ES-I3 (cell line): ENCODE measurements around the gene CTNND2.
"Not testable (repeated sequence)": the region's sequence is repeated elsewhere in the genome, so short reads cannot be mapped to it uniquely, and the experiment has no call there.

Experiments used
- H3K36me3 ChIP-seq: 2 replicates; pipeline ENCODE4 v1.6.1; 2013; ENCODE audit warnings: mild to moderate bottlenecking, low read length, control low read depth, moderate library complexity; ENCODE audit not compliant: insufficient read depth
- H3K4me1 ChIP-seq: 2 replicates; pipeline ENCODE4 v1.6.1; 2013; ENCODE audit warnings: mild to moderate bottlenecking, control low read depth, low read length; ENCODE audit not compliant: insufficient read depth
- H3K9ac ChIP-seq: 2 replicates; pipeline ENCODE4 v1.6.1; 2013; ENCODE audit warnings: low read depth, mild to moderate bottlenecking, low read length, moderate library complexity
- H3K9me3 ChIP-seq: 2 replicates; pipeline ENCODE4 v1.6.1; 2013; ENCODE audit warnings: mild to moderate bottlenecking, low read length, moderate library complexity; ENCODE audit not compliant: control insufficient read depth, insufficient read depth

Gene CTNND2

DNA sequence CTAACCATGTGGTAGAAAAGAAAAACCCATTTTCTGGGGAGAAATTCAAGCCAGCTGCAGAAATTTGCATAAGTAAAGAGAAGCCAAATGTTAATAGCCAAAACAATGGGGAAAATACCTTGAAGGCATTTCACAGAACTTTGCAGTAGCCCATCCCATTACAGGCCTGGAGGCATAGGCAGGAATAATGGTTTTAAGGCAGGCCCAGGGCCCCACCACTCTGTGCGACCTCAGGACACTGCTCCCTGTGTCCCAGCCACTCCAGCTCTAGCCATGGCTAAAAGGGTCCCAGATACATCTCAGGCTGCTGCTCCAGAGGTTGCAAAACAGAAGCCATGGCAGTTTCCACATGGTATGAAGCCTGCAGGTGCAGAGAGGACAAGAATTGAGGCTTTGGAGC is 253.3 kb downstream of the CTNND2 start:
- Histone ChIP-seq H3K36me3 (no peaks in the 10 kb centered on the region), H3K9me3 (no peaks in the 10 kb centered on the region), H3K9ac (no peak overlapping the region), H3K4me1 (peaks cover 9% of the 10 kb centered on the region)

DNA sequence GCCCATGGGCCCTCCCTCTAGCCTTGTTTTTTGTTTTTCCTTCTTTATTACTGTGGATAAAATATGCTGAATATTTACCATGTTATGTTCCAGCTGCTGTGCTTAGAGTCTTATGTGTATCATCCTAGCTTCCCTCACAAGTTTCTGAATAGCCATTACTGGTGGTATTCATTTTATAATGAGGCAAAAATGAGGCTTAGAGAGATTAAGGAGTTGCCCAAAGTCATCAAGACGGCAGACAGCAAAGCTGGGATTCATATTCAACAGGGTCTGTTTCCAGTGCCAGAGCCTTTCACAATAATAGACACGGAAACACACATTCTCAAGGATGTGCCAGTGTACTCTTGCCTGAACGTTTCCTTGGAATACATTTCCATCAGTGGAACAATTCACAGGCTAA is 258.1 kb downstream of the CTNND2 start:
- Histone ChIP-seq H3K9me3 (no peaks in the 10 kb centered on the region), H3K4me1 (peaks cover 6% of the 10 kb centered on the region), H3K36me3 (no peaks in the 10 kb centered on the region), H3K9ac (no peak overlapping the region)

DNA sequence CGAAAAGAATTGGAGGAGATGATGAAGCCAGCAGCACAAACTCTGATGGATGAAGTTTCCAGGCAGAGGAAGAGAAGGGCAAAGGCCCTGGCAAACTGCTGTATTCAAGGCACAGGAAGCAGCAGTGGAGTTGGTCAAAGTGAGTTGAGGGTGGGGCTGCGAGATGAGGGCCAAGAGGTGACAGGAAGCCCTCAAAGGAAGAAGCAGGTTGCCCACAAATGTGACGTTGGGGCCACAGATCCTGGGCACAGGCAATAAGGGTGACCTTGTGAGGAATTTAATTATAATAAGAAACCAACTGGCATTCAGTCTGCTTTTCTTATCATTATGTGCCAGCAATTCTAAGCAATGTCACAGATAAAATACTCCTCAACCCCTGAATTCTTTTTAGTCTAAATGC is 261.8 kb downstream of the CTNND2 start:
- Histone ChIP-seq H3K9ac (no peak overlapping the region), H3K36me3 (no peaks in the 10 kb centered on the region), H3K4me1 (no peaks in the 10 kb centered on the region), H3K9me3 (no peaks in the 10 kb centered on the region)

DNA sequence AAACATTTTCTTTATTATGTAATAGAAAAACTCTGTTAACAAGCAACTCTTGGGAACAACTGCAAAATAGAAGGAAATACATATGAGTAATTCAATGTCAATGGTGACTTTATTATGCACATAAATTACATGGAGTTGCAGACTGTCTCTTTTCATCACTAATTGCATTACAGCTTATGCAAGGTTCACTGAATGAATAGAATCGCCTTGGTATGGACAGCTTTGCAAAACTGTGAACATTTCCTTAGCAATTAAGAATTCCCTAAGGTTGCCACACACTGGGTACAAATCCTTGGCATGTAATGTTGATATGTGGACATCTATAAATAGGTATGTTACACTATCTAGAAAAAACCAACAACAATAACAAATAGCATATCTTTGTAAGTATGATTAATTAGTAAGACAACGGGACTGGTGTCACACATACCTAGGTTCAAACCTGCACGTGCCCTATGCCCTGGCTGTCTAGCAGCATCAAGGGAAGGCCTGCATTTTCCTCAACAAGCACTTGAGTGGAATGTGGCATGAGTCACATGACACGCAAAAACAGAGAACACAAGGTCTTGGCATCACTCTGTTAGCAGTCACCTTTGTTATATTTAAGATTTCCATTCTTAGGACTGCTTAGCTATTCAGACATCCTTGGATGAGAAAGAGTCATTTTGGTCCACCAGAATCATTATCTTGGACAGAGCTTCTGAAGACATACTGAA is 263.9 kb downstream of the CTNND2 start:
- H3K9me3 ChIP-seq = no peaks in the 10 kb centered on the region
- H3K36me3 ChIP-seq = no peaks in the 10 kb centered on the region
- H3K4me1 ChIP-seq = no peaks in the 10 kb centered on the region
- no peak overlapping the region for H3K9ac ChIP-seq

DNA sequence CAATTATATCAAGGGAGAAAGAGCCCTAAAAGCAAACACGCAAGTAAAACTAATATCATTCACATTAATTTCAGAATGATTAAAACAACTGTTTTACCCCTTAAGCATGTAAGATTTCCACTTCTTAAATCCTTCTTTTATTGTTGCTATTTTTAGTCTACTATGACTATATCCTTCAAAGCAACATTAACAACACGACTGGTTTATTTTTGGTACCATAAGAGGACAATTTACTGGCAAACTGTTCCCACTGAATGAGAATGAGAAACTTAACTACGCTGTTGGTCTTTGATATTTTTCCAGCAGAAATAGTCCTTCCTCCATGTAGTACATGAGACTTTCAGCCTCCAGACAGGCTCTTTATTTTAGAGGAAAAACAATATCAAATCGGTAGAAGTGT is 281.5 kb downstream of the CTNND2 start:
- Histone ChIP-seq H3K4me1 (no peaks in the 10 kb centered on the region), H3K36me3 (no peaks in the 10 kb centered on the region), H3K9ac (no peak overlapping the region), H3K9me3 (peaks cover 4% of the 10 kb centered on the region; the same call in 1 of the 2 replicates)

DNA sequence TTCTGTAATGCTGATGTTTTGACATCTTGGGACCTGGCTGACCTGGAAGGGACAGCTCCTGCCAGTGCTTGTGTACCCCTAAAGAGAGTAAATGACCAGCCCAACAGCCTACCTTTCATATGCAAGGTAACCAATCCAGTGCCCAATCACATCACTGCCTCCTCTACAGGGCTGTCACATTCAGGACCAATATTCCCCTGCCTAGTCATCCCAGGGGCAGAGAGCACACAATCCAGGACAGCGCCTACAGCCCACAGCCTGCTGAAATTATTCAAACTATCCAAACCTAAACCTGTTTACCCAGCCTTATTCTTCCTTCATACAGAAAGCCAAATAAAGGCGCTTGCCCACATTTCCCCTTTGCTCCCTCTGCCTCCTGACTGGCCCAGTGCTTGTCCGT is 284.1 kb downstream of the CTNND2 start:
- Histone ChIP-seq H3K9ac (no peak overlapping the region), H3K4me1 (no peaks in the 10 kb centered on the region), H3K9me3 (peaks cover 4% of the 10 kb centered on the region; the same call in 1 of the 2 replicates), H3K36me3 (no peaks in the 10 kb centered on the region)

DNA sequence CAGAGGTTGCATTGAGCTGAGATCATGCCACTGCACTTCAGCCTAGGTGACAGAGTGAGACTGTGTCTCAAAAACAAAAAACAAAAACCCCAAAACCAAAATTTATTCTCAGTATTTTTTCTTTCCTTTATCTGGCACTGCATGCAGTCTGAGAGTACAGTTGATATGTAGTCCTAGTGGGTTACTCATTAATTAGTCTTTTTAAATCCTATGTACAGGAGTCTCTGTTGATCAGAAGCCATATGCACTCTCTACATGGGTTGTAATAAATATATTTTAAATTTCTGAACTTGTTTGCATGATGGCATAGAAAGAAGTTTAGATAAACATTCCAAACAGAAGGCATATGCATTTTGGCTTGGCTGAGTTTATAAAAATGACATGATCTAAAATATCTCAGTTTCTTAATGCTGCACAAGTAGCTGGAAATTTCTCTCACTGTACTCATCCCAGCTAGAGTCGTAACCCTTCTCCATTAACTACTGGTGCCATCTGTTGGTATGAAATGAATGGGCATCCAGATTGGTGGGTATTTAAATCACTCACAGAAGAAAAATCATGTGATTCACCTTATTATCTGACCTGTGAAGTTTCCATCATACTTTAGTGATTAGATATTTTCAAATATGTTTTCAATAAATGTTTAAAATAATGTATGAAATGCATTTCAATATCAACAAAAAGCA is 284.8 kb downstream of the CTNND2 start:
- Histone ChIP-seq H3K36me3 (no peaks in the 10 kb centered on the region), H3K9me3 (peaks cover 4% of the 10 kb centered on the region; the same call in 1 of the 2 replicates), H3K4me1 (no peaks in the 10 kb centered on the region), H3K9ac (no peak overlapping the region)

DNA sequence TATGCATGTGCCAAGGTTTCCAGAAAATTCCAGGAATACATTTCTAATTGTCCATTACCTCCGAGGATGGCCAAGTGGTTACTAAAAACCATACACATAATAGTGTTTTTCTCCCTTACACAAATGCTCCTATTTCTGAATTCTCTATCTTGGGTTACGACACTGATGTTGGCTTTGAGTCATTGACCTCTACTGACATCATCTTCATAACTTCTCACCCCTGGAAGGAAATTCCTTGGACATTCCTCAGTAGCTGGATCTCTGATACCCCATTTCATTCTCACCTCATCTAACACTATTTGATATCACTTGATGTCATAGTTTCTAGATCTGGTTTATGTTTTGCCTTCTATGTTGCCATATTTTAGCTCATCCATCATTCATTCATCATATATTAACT is 287.2 kb downstream of the CTNND2 start:
- Histone ChIP-seq H3K9ac (no peak overlapping the region), H3K36me3 (no peaks in the 10 kb centered on the region), H3K4me1 (no peaks in the 10 kb centered on the region), H3K9me3 (no peaks in the 10 kb centered on the region)

DNA sequence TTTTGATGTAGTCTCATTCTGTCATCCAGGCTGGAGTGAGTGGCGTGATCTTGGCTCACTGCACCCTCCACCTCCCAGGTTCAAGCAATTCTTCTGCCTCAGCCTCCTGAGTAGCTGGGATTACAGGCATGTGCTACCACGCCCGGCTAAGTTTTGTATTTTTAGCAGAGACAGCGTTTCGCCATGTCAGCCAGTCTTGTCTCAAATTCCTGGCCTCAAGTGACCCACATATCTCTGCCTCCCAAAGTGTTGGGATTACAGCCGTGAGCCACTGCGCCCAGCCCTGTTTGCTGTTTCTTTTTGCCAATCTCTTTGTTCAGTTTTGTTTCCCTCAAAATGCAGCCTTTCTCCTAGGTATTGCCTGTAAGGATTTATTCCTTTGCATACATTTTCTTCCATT is 287.6 kb downstream of the CTNND2 start:
- not testable (repeated sequence) for H3K9ac ChIP-seq, H3K9me3 ChIP-seq, H3K36me3 ChIP-seq, H3K4me1 ChIP-seq

DNA sequence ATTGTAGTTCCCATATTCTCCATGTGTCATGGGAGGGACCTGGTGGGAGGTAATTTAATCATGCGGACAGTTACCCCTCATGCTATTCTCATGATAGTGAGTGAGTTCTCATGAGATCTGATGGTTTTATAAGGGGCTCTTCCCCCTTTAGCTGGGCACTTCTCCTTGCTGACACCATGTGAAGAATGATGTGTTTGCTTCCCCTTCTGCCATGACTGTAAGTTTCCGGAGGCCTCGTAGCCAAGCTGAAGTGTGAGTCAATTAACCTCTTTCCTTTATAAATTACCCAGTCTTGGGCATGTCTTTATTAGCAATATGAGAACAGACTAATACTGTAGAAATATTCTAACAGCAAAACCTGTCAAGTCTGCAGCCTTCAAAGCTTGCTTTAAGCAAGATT is 293.2 kb downstream of the CTNND2 start:
- Histone ChIP-seq H3K9me3 (no peaks in the 10 kb centered on the region), H3K4me1 (no peaks in the 10 kb centered on the region), H3K36me3 (no peaks in the 10 kb centered on the region), H3K9ac (no peak overlapping the region)

DNA sequence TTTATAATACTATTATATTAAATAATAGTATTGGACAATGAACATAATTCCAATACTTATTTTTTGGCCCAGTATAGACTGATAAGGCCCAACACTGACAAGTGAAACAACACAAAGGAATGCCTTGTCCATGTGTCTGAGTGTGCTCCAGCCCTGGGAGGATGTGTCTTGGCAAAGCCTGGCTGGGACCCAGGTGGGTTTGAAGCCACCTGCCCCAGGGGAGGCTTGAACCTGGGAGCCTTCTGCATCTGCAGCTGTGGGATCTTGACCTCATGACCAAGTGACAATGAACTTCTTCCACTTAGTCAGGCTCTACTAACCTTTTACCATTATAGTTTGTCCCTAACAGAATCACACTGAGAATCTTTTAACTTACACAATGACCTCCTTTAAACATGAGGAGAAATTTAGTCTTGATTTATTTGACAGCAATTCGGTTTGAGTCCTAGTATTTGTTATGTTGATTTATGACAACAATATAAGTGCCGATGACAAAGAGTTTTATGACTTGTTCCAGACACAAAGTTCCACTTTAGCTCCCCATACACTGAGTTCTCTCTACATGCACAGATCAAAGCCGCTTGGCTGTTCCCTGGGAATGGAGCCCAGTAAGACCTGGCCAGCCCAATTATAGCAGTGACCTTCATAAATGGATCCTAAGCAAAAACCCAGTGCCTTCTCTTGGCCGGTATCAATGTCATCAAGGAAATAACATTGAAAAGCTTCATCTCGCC is 294.5 kb downstream of the CTNND2 start:
- Histone ChIP-seq H3K9ac (no peak overlapping the region), H3K36me3 (no peaks in the 10 kb centered on the region), H3K9me3 (no peaks in the 10 kb centered on the region), H3K4me1 (no peaks in the 10 kb centered on the region)

DNA sequence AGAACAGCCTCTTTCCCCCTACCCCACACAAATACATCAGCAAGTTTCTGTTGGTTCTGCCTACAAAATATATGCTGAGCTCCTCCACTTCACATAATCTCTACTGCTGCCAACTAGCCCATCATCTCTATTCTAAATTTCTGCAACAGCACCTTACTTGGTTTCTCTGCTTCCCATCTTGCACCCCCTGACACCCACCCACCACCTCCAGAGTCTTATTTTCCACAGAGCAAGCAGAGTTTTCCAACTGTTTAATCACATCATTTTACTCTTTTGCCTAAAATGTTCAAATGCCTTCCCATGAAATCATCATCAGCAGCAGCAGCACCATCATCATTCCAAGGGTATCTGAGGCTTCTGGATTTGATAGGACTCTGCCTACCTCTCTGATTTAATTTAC is 295.7 kb downstream of the CTNND2 start:
- no peaks in the 10 kb centered on the region for H3K4me1 ChIP-seq
- H3K9ac ChIP-seq = no peak overlapping the region
- H3K36me3 ChIP-seq = no peaks in the 10 kb centered on the region
- H3K9me3 ChIP-seq = no peaks in the 10 kb centered on the region

DNA sequence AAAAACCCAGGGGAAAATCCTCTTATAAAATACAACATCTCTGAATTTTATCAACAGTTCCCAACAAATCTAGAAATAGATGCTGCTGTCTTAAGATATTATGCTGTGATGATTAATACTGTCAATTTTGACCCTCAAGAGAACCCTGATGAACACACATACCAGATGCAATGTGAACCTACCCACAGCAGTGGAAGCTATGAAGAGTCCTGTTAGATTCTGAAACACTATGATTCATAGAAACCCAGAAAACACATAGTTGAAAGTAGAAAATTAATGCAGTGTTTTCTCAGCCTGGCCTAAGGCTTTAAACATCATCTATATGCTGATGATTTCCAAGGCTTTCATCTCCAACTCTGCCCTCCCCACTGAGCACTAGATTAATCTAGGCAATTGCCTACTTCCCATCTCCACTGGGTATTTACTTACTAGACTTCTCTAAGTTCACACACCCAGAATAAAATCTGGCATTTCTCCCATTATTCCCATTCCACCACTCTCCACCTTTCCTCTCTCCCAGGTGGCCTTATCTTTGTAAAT is 296.2 kb downstream of the CTNND2 start:
- Histone ChIP-seq H3K4me1 (no peaks in the 10 kb centered on the region), H3K9me3 (no peaks in the 10 kb centered on the region), H3K9ac (no peak overlapping the region), H3K36me3 (no peaks in the 10 kb centered on the region)

DNA sequence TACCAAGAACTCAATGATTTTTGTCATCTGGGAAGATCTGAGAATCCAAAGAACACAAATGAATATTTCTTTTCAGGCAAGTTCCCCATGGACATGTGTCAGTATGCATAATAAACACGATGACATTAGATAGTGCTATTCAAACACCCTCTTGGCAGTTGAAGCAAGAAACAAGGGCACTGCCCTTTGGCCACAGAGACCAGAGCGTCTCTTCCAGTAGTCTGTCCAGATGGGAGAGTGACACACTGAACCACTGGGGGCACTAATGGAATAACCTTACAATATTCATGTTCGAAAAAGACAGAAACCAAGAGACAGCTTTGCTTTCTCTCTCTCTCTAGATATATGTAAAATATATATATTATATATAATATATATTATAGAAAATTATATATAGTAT is 301.9 kb downstream of the CTNND2 start:
- Histone ChIP-seq H3K4me1 (no peaks in the 10 kb centered on the region), H3K36me3 (no peaks in the 10 kb centered on the region), H3K9ac (no peak overlapping the region), H3K9me3 (no peaks in the 10 kb centered on the region)
